HEK293T (cell line): ENCODE measurements around the gene ARL15.
"Not testable (repeated sequence)": the region's sequence is repeated elsewhere in the genome, so short reads cannot be mapped to it uniquely, and the experiment has no call there.

Source experiments
- CTCF ChIA-PET: fragments of 350-600 bp; formaldehyde crosslinking; extraction: SDS; loops from one replicate; lab custom pipeline; 2021; ENCODE audit warnings: antibody characterized with exemption, inconsistent platforms; lab: Yijun Ruan, JAX
- POLR2A ChIA-PET: fragments of 350-600 bp; formaldehyde crosslinking; extraction: SDS; loops from one replicate; lab custom pipeline; 2020; ENCODE audit warnings: antibody characterized with exemption, inconsistent platforms; lab: Yijun Ruan, JAX
- DNase-seq: peaks from one replicate; pipeline ENCODE4 v3.0.0; 2012; ENCODE audit warnings: mixed read lengths; ENCODE audit errors: extremely low spot score
- ARNT ChIP-seq: fragments of 450-650 bp; IDR thresholded peaks from 2 replicates; pipeline ENCODE4 v1.6.1; 2017; ENCODE audit warnings: mild to moderate bottlenecking
- BHLHE40 ChIP-seq: fragments of 450-650 bp; IDR thresholded peaks from 2 replicates; pipeline ENCODE4 v1.6.1; 2016; ENCODE audit warnings: mild to moderate bottlenecking, moderate library complexity, borderline replicate concordance
- CTBP1 ChIP-seq: fragments of 450-650 bp; IDR thresholded peaks from 2 replicates; pipeline ENCODE4 v1.6.1; 2016; ENCODE audit warnings: borderline replicate concordance
- ELF4 ChIP-seq: fragments of 450-650 bp; IDR thresholded peaks from 2 replicates; pipeline ENCODE4 v1.6.1; 2017; ENCODE audit warnings: antibody characterized with exemption
- FOXA1 ChIP-seq: fragments of 450-650 bp; IDR thresholded peaks from 2 replicates; pipeline ENCODE4 v1.6.1; 2016; ENCODE audit warnings: mild to moderate bottlenecking
- FOXK2 ChIP-seq: fragments of 450-650 bp; IDR thresholded peaks from 2 replicates; pipeline ENCODE4 v1.6.1; 2016; ENCODE audit warnings: mild to moderate bottlenecking
- FOXM1 ChIP-seq: fragments of 450-650 bp; IDR thresholded peaks from 2 replicates; pipeline ENCODE4 v1.6.1; 2017; ENCODE audit warnings: mild to moderate bottlenecking, borderline replicate concordance
- HDGF ChIP-seq: fragments of 450-650 bp; IDR thresholded peaks from 2 replicates; pipeline ENCODE4 v1.6.1; 2017; ENCODE audit warnings: antibody characterized with exemption, borderline replicate concordance
- L3MBTL2 ChIP-seq: fragments of 450-650 bp; conservative IDR thresholded peaks from 2 replicates; pipeline ENCODE4 v1.6.1; 2016; ENCODE audit warnings: mild to moderate bottlenecking
- LEF1 ChIP-seq: fragments of 450-650 bp; IDR thresholded peaks from 2 replicates; pipeline ENCODE4 v1.6.1; 2017; ENCODE audit warnings: mild to moderate bottlenecking, borderline replicate concordance
- NFRKB ChIP-seq: fragments of 450-650 bp; IDR thresholded peaks from 2 replicates; pipeline ENCODE4 v1.6.1; 2016; ENCODE audit warnings: mild to moderate bottlenecking, moderate library complexity
- SP1 ChIP-seq: fragments of 450-650 bp; IDR thresholded peaks from 2 replicates; pipeline ENCODE4 v1.6.1; 2017
- SUZ12 ChIP-seq: fragments of 450-650 bp; IDR thresholded peaks from 2 replicates; pipeline ENCODE4 v1.6.1; 2016; ENCODE audit warnings: mild to moderate bottlenecking
- TARDBP ChIP-seq: fragments of 450-650 bp; IDR thresholded peaks from 2 replicates; pipeline ENCODE4 v1.6.1; 2016
- ZNF384 ChIP-seq: fragments of 450-650 bp; IDR thresholded peaks from 2 replicates; pipeline ENCODE4 v1.6.1; 2016
- TF ChIP-seq, protein P1 (sequence below): fragments of 450-650 bp; IDR thresholded peaks from 2 replicates; pipeline ENCODE4 v1.6.1; 2016

Gene ARL15

DNA sequence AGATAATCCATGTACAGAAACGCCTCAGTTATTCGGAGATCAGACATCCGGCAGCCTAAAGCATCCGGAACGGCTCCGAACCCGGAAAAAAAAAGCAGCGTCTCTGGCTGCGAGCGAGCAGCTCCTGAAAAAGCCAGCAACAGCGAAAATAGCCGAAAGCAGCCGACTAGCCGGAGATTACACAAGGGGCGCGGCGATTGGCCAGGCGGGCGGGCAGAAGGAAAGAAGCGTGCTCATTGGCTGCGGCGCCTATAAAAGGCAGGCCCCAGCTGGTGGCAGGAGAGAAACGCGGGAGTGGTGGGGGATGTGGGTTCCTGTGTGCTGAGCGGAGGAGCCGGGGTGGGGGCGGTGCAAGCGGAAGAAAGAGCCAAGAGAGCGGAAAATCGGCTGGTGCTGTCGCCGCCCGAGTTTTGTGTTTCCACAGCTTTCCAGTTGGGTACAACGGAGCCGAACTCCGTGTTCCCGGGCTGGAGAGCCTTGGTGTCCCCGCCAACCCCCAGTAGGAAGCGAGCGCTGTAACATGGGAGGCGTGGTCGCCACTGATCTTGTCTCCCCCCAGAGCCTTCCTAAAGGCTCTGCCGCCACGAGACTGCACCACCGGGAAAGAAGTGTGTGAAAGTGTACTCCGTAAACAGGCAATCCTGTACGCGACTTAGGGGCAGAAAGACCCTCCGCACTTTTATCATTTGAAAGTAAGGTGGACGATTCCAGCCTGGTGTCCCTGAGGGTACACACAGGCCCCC, at the start of gene ARL15:
Gene ARL15 (minus strand): TSS at position 141 of the 743 bp plus-strand sequence.
- CTCF ChIA-PET: interaction anchor here (0.6 kb wide), 1 partner anchor 82 kb away, joined by 3 read pairs; no protein-coding TSS in a partner anchor
- TF ChIP-seq BHLHE40: no peak
- no peak for TF ChIP-seq NFRKB
- TF ChIP-seq LEF1: no peak
- no peak for TF ChIP-seq SP1
- TF ChIP-seq ELF4: peak; percentile 91
- TF ChIP-seq SUZ12: no peak
- TF ChIP-seq, protein P1, sequence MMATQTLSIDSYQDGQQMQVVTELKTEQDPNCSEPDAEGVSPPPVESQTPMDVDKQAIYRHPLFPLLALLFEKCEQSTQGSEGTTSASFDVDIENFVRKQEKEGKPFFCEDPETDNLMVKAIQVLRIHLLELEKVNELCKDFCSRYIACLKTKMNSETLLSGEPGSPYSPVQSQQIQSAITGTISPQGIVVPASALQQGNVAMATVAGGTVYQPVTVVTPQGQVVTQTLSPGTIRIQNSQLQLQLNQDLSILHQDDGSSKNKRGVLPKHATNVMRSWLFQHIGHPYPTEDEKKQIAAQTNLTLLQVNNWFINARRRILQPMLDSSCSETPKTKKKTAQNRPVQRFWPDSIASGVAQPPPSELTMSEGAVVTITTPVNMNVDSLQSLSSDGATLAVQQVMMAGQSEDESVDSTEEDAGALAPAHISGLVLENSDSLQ: no peak
- no peak for TF ChIP-seq FOXK2
- TF ChIP-seq FOXM1: no peak
- TF ChIP-seq HDGF: no peak
- no peak for TF ChIP-seq ARNT
- TF ChIP-seq ZNF384: peak; percentile 71
- peak; percentile 58 for TF ChIP-seq L3MBTL2
- no peak for TF ChIP-seq CTBP1
- no peak for TF ChIP-seq TARDBP
- DNase-seq: peak; percentile 97
- POLR2A ChIA-PET: interaction anchor here (0.5 to 1.5 kb wide), 21 partner anchors 9 to 1223 kb away, joined by 3 to 8 read pairs (median 3); no protein-coding TSS in a partner anchor

DNA sequence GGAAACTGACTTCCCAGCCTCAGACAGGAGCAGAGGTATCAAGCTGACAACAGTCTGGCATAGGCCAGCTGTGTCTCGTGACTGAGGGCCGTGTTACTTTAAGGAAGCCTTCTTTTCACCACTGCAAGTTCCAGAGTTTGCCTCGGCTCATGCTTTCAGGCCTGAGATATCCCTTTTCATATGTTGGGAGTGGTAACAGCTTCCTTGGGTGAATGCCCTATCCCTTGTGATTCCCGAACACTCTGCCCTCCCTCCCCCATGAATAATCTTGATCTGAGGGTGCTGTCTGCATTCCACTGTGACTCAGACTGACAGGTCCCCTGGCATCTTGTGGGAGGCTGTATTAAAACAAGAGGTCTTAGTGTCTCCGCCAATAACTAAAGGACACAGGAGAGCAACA, 49.7 kb upstream of the ARL15 start:
- TF ChIP-seq HDGF (no peak), L3MBTL2 (no peak), TARDBP (no peak)
- CTCF ChIA-PET: no interaction called here
- no peak for DNase-seq
- POLR2A ChIA-PET: no interaction called here

DNA sequence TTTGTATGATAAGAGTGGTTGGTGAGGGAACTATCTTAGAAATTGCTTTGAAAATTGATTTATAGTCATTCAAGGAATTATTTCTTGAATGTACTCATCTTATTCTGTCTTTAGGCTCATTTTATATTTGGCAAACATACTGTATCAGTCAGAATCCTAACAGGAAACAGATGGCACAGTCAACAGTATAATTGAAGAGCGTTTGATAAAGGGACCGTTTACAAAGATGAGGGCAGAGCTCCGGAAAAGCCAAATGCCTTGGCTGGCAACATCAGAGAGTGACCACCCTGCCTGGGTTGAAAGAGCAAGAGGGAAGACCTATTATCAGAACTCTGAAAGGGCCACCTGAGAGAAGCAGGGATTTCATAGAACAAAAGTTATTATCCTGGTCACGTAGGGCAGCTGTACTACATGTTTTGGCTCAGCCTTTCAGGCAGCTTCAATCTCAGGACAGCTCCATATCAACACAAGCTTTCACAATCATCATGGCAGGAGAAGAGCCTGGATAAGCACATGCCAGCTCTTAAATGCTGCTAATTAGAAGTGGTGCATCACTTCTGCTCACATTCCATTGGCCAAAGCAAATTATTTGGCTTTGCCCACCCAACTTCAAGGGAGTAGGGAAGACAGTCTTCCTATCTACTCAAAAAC, 47.2 kb upstream of the ARL15 start:
- no peak for DNase-seq
- ChIA-PET POLR2A (no interaction called here), CTCF (no interaction called here)
- TF ChIP-seq ELF4 (no peak), HDGF (no peak), FOXA1 (no peak), TARDBP (no peak), BHLHE40 (no peak), FOXK2 (no peak), CTBP1 (no peak), ARNT (no peak), FOXM1 (no peak), SUZ12 (no peak)

DNA sequence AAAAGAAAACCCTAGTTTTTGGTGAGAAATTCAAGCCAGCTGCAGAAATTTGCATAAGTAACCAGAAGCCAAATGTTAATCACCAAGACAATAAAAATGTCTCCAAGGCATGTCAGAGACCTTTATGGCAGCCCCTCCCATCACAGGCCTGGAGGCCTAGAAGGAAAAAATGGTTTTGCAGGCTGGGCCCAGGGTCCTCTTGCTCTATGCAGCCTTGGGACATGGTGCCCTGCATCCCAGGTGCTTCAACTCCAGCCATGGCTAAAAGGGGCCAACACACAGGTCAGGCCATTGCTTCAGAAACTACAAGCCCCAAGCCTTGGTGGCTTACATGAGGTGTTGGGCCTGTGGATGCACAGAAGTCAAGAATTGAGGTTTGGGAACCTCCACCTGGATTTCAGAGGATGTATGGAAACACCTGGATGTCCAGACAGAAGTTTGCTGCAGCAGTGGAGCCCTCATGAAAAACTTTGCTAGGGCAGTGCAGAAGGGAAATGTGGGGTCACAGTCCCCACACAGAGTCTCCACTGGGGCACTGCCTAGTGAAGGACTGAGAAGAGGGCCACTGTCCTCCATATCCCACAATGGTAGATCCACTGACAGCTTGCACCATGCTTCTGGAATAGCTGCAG, 43.7 kb upstream of the ARL15 start:
- DNase-seq, POLR2A ChIA-PET, CTCF ChIA-PET: not testable (repeated sequence)

DNA sequence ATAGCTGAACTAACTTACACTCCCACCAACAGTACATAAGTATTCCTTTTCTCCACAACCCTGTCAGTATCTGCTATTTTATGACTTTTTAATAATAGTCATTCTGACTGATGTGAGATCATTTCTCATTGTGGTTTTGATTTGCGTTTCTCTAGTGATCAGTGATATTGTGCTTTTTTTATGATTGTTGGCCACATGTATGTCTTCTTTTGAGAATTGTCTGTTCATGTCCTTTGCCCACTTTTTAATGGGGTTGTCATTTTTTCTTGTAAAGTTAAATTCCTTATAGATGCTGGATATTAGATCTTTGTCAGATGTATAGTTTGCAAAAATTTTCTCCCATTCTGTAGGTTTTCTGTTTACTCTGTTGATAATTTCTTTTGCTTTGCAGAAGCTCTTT, 42.2 kb upstream of the ARL15 start:
- POLR2A ChIA-PET, CTCF ChIA-PET, DNase-seq: not testable (repeated sequence)

DNA sequence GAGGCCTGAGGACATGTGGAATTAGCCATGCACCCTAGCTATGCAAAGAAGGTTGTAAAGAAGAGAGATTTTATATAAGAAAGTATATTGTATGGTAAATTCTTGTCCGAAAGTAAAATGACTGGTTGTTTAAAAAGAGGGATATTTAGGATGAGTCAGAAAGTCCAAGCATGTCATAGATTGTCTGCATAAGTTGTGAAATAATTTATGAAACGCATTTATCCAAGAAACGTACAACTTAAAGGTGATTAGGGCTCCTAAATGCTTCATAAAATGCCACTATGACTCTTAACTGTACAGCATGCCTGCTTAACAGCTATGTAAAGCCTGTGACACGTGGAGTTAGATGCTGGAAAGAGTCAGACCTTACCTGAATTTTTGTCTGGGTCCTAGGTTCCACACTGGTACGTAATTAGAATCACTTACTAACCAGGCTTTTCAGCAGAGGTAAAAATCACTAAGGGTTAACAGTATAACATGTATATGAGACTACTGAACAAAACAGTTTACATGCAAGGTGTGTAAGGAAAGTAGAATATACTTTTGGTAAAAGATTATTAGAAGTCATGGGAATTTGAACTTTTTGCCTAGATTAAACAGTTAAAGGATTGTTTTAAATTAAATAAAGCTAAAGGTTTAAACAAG, 37.0 kb upstream of the ARL15 start:
- ChIA-PET POLR2A (no interaction called here), CTCF (no interaction called here)
- TF ChIP-seq, protein P1: no peak
- no peak for TF ChIP-seq SP1
- no peak for TF ChIP-seq L3MBTL2
- no peak for TF ChIP-seq CTBP1
- no peak for TF ChIP-seq FOXM1
- no peak for TF ChIP-seq HDGF

DNA sequence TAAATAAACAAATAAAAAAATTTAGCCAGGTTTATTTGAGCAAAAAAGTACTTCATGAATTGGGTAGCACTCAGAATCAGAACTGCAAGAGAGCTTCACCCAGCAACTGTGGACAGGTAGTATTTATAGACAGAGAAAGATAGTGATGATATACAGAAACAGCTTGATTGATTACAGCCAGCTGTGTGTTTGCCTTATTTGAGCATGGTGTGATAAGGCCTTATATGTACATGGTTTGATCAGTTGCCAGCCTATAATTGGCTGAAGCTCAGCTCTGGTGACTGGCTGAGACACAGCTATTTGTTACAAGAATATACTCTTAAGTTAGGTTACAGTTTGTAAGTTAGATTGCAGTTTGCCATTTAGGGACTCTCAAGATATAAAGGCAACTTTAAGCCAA, 34.3 kb upstream of the ARL15 start:
- DNase-seq: no peak
- POLR2A ChIA-PET: no interaction called here
- CTCF ChIA-PET: no interaction called here
- TF ChIP-seq, protein P1: no peak
- no peak for TF ChIP-seq HDGF
- no peak for TF ChIP-seq ARNT
- no peak for TF ChIP-seq CTBP1
- TF ChIP-seq TARDBP: no peak
- no peak for TF ChIP-seq NFRKB
- no peak for TF ChIP-seq BHLHE40
- no peak for TF ChIP-seq SP1
- no peak for TF ChIP-seq FOXA1
- TF ChIP-seq ZNF384: no peak
- no peak for TF ChIP-seq FOXK2
- no peak for TF ChIP-seq L3MBTL2
- TF ChIP-seq LEF1: no peak
- TF ChIP-seq ELF4: no peak
- no peak for TF ChIP-seq FOXM1
- no peak for TF ChIP-seq SUZ12

More for the DNA sequence above, 37.0 kb upstream of the ARL15 start:
- DNase-seq: no peak
